Measurements from ENCODE around the gene ARF1. TPM values are rescaled to one million over a fixed set of nuclear protein-coding genes. Genes with fewer than 3 reads are reported as not detected.
"Not testable (repeated sequence)": the region's sequence is repeated elsewhere in the genome, so short reads cannot be mapped to it uniquely, and the experiment has no call there.

ARF1 gene
- total RNA-seq, 1 donor from 2014 or later = 393 TPM

DNA sequence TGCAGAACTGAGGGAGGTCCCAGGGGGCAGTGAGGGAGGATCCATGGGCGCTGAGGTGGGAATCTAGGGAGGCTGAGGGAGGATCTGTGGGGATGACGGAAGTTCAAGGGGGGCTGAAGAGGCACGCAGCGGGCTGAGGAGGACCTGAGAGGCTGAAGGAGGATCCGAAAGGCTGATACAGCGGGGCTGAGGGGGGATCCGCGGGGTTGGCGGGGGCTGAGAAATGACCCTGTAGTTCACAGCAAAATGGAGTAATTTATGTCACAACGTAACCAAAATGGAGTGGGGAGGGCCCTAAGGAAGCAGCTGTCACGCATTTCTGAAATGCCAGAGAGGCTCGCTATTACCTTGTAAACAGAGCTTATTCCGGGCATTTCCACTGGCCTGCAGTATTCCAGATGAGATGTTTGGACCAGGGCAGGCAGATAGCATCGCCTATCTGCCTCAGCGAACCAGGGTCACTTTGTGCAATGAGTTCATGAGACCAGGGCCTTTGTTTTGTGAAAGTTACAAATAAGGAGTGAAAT, 27.5 kb downstream of the ARF1 start:
- peak overlapping the region; percentile 86 for H3K27ac Mint-ChIP-seq (ENCODE audit: unreplicated experiment)
- H3K4me3 Mint-ChIP-seq (ENCODE audit: unreplicated experiment) = peak overlapping the region; percentile 95
- no peak for DNase-seq (ENCODE audit: low spot score)
- H3K27me3 Mint-ChIP-seq (ENCODE audit: unreplicated experiment) = peaks cover 6% of the 10 kb centered on the region
- H3K9me3 Mint-ChIP-seq (ENCODE audit: unreplicated experiment) = no peaks in the 10 kb centered on the region
- TF ChIP-seq, protein P1, sequence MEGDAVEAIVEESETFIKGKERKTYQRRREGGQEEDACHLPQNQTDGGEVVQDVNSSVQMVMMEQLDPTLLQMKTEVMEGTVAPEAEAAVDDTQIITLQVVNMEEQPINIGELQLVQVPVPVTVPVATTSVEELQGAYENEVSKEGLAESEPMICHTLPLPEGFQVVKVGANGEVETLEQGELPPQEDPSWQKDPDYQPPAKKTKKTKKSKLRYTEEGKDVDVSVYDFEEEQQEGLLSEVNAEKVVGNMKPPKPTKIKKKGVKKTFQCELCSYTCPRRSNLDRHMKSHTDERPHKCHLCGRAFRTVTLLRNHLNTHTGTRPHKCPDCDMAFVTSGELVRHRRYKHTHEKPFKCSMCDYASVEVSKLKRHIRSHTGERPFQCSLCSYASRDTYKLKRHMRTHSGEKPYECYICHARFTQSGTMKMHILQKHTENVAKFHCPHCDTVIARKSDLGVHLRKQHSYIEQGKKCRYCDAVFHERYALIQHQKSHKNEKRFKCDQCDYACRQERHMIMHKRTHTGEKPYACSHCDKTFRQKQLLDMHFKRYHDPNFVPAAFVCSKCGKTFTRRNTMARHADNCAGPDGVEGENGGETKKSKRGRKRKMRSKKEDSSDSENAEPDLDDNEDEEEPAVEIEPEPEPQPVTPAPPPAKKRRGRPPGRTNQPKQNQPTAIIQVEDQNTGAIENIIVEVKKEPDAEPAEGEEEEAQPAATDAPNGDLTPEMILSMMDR (IDR thresholded peaks at IDR 0.05; ENCODE audit: unreplicated experiment) = no peak
- peaks cover 4% of the 10 kb centered on the region for H3K36me3 Mint-ChIP-seq (ENCODE audit: low read depth, unreplicated experiment)
- H3K4me1 Mint-ChIP-seq (ENCODE audit: unreplicated experiment) = peaks cover 15% of the 10 kb centered on the region

DNA sequence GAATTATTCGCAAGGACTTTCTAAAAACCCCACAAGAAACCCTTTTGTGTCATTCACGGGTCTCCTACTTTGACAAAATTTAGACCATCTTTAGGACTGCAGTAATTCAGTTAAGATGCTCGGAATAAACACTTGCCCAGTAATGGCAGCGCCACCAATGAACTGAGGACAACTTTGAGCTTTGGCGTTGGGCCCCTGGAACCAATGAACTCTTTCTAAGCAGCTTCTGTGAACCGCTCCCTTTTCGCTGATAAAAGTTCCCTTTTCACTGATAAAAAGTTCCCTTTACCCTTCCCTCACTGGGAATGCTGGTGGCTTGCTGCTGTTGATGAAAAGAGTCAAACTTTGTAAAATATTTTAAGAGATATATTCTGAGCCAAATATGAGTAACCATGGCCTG, 28.0 kb downstream of the ARF1 start:
- H3K36me3 Mint-ChIP-seq (ENCODE audit: low read depth, unreplicated experiment) = peaks cover 4% of the 10 kb centered on the region
- TF ChIP-seq, protein P1 (IDR thresholded peaks at IDR 0.05; ENCODE audit: unreplicated experiment) = no peak
- peaks cover 6% of the 10 kb centered on the region for H3K27me3 Mint-ChIP-seq (ENCODE audit: unreplicated experiment)
- H3K27ac Mint-ChIP-seq (ENCODE audit: unreplicated experiment) = no peak overlapping the region
- no peaks in the 10 kb centered on the region for H3K9me3 Mint-ChIP-seq (ENCODE audit: unreplicated experiment)
- H3K4me3 Mint-ChIP-seq (ENCODE audit: unreplicated experiment) = no peak overlapping the region
- DNase-seq (ENCODE audit: low spot score) = no peak
- H3K4me1 Mint-ChIP-seq (ENCODE audit: unreplicated experiment) = peaks cover 15% of the 10 kb centered on the region

GRCh38 chr1:228111315-228111714, 28.8 kb downstream of the ARF1 start:
- DNase-seq (ENCODE audit: low spot score); H3K27ac Mint-ChIP-seq (ENCODE audit: unreplicated experiment); H3K4me3 Mint-ChIP-seq (ENCODE audit: unreplicated experiment); H3K27me3 Mint-ChIP-seq (ENCODE audit: unreplicated experiment); H3K36me3 Mint-ChIP-seq (ENCODE audit: low read depth, unreplicated experiment); H3K9me3 Mint-ChIP-seq (ENCODE audit: unreplicated experiment): not testable (repeated sequence)
- peaks cover 15% of the 10 kb centered on the region for H3K4me1 Mint-ChIP-seq (ENCODE audit: unreplicated experiment)

DNA sequence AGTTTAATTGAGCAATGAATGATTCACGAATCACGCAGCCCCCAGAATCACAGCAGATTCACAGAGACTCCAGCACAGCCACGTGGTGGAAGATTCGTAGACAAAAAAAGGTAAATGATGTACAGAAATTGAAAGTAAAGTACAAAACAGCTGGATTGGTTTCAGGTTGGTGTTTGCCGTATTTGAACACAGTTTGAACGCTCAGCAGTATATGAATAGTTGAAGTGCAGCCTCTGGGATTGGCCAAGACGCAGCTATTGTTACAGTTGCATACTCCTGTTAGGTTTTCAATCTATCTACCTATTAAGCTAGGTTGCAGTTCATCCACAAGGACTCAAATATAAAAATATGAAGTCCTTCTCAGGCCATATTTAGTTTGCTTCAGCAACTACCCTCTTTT, 29.7 kb downstream of the ARF1 start:
- DNase-seq (ENCODE audit: low spot score) = no peak
- H3K9me3 Mint-ChIP-seq (ENCODE audit: unreplicated experiment) = no peaks in the 10 kb centered on the region
- peaks cover 15% of the 10 kb centered on the region for H3K4me1 Mint-ChIP-seq (ENCODE audit: unreplicated experiment)
- peaks cover 3% of the 10 kb centered on the region for H3K27me3 Mint-ChIP-seq (ENCODE audit: unreplicated experiment)
- no peak overlapping the region for H3K4me3 Mint-ChIP-seq (ENCODE audit: unreplicated experiment)
- no peaks in the 10 kb centered on the region for H3K36me3 Mint-ChIP-seq (ENCODE audit: low read depth, unreplicated experiment)
- TF ChIP-seq, protein P1 (IDR thresholded peaks at IDR 0.05; ENCODE audit: unreplicated experiment) = no peak
- no peak overlapping the region for H3K27ac Mint-ChIP-seq (ENCODE audit: unreplicated experiment)

DNA sequence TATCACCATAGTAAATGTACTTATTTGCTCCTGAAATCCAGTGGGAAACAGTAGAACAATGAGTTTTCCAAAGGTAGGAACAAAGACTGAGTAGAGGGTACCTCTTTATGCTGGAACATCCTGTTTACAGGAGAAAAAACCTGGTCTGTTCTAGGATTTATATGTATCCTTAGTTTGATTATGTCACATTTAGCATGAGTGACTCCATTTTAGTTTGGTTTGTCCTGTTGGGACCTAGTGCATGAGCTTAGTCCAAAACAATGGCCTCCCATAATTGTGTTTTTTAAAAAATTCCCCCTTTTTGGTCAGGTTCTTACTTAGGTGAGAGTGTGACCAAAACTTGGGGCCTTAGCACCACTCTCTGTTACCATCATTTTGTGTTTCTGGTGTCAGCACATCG, 30.1 kb downstream of the ARF1 start:
- H3K36me3 Mint-ChIP-seq (ENCODE audit: low read depth, unreplicated experiment) = no peaks in the 10 kb centered on the region
- H3K4me3 Mint-ChIP-seq (ENCODE audit: unreplicated experiment) = no peak overlapping the region
- H3K27me3 Mint-ChIP-seq (ENCODE audit: unreplicated experiment) = peaks cover 3% of the 10 kb centered on the region
- TF ChIP-seq, protein P1 (IDR thresholded peaks at IDR 0.05; ENCODE audit: unreplicated experiment) = no peak
- peaks cover 15% of the 10 kb centered on the region for H3K4me1 Mint-ChIP-seq (ENCODE audit: unreplicated experiment)
- DNase-seq (ENCODE audit: low spot score) = no peak
- peaks cover 3% of the 10 kb centered on the region for H3K9me3 Mint-ChIP-seq (ENCODE audit: unreplicated experiment)
- H3K27ac Mint-ChIP-seq (ENCODE audit: unreplicated experiment) = no peak overlapping the region

All from endothelial cell (in vitro differentiated cells).